ENCODE results near the gene ARL14EP.

The ARL14EP gene

GRCh38 chr11:30329150-30329940, 6.4 kb downstream of the ARL14EP start:
- DNase-seq = no peak

GRCh38 chr11:30333405-30333804, 10.5 kb downstream of the ARL14EP start:
- DNase-seq = no peak

GRCh38 chr11:30342736-30343166, 19.8 kb downstream of the ARL14EP start:
- no peak for DNase-seq

- no peak for DNase-seq
Observed at GRCh38 chr11:30344085-30344484, 21.2 kb downstream of the ARL14EP start.

- no peak for DNase-seq
Observed at GRCh38 chr11:30345644-30346043, 22.7 kb downstream of the ARL14EP start.

GRCh38 chr11:30346068-30346688, 23.3 kb downstream of the ARL14EP start:
- DNase-seq = peak; percentile 65

- no peak for DNase-seq
Observed at GRCh38 chr11:30348035-30348434, 25.1 kb downstream of the ARL14EP start.

GRCh38 chr11:30349885-30350284, 27.0 kb downstream of the ARL14EP start:
- no peak for DNase-seq

- DNase-seq = no peak
Observed at GRCh38 chr11:30350384-30350783, 27.5 kb downstream of the ARL14EP start.

GRCh38 chr11:30351061-30351460, 28.2 kb downstream of the ARL14EP start:
- no peak for DNase-seq

- DNase-seq = no peak
Observed at GRCh38 chr11:30356391-30356790, 33.5 kb downstream of the ARL14EP start.

- DNase-seq = no peak
Observed at GRCh38 chr11:30357872-30358271, 35.0 kb downstream of the ARL14EP start.

- DNase-seq = no peak
Observed at GRCh38 chr11:30358536-30358935, 35.6 kb downstream of the ARL14EP start.

GRCh38 chr11:30360741-30361140, 37.8 kb downstream of the ARL14EP start:
- no peak for DNase-seq

- DNase-seq = peak; percentile 60
Observed at GRCh38 chr11:30364139-30364836, 41.4 kb downstream of the ARL14EP start.

GRCh38 chr11:30364837-30365482, 42.1 kb downstream of the ARL14EP start:
- DNase-seq = no peak

GRCh38 chr11:30365793-30366517, 43.1 kb downstream of the ARL14EP start:
- DNase-seq = no peak

- DNase-seq = no peak
Observed at GRCh38 chr11:30368394-30368793, 45.5 kb downstream of the ARL14EP start.

GRCh38 chr11:30370164-30370563, 47.3 kb downstream of the ARL14EP start:
- no peak for DNase-seq

GRCh38 chr11:30377347-30377746, 54.4 kb downstream of the ARL14EP start:
- no peak for DNase-seq

- DNase-seq = no peak
Observed at GRCh38 chr11:30380846-30381245, 57.9 kb downstream of the ARL14EP start.

GRCh38 chr11:30381879-30382278, 59.0 kb downstream of the ARL14EP start:
- no peak for DNase-seq

All from NCI-H146 (cell line).